ENCODE data around the gene RARB.

Gene RARB

GRCh38 chr3:25489858-25490593 is 62.0 kb downstream of the RARB start:
- no peaks in the 10 kb centered on the region for H3K36me3 ChIP-seq (ENCODE audit: control insufficient read depth, insufficient read depth, low read length)
- TF ChIP-seq, protein P1, sequence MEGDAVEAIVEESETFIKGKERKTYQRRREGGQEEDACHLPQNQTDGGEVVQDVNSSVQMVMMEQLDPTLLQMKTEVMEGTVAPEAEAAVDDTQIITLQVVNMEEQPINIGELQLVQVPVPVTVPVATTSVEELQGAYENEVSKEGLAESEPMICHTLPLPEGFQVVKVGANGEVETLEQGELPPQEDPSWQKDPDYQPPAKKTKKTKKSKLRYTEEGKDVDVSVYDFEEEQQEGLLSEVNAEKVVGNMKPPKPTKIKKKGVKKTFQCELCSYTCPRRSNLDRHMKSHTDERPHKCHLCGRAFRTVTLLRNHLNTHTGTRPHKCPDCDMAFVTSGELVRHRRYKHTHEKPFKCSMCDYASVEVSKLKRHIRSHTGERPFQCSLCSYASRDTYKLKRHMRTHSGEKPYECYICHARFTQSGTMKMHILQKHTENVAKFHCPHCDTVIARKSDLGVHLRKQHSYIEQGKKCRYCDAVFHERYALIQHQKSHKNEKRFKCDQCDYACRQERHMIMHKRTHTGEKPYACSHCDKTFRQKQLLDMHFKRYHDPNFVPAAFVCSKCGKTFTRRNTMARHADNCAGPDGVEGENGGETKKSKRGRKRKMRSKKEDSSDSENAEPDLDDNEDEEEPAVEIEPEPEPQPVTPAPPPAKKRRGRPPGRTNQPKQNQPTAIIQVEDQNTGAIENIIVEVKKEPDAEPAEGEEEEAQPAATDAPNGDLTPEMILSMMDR (IDR thresholded peaks at IDR 0.05; ENCODE audit: insufficient read depth, low read length, poor library complexity, severe bottlenecking): no peak
- H3K27me3 ChIP-seq (replicated peaks; ENCODE audit: control insufficient read depth, insufficient read depth, low read length): no peaks in the 10 kb centered on the region
- no peak for DNase-seq (ENCODE audit: extremely low read depth, insufficient read length)
- no peak overlapping the region for H3K4me3 ChIP-seq (replicated peaks; ENCODE audit: low read depth, low read length)

DNA sequence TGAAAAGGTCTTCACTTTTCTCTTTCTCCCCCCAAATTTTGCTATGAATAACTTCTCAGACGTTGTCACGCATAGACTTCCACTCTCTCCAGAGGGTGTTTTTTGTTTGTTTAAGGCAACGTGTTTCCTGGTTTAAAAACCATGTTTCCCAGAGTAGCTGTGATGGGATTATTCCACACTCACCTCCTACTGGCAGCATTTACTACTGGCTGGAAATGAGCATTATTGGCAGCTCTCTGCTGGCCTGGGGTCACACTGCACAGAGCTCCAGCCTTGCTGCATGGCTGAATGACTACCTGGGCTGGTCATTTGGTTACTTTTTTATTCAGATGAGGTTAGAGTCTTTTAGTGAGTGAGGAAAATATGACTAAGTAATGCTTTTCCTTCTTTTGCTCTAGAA is 65.2 kb downstream of the RARB start:
- Histone ChIP-seq H3K36me3 (ENCODE audit: control insufficient read depth, insufficient read depth, low read length) (no peaks in the 10 kb centered on the region), H3K4me3 (replicated peaks; ENCODE audit: low read depth, low read length) (no peak overlapping the region), H3K27me3 (replicated peaks; ENCODE audit: control insufficient read depth, insufficient read depth, low read length) (no peaks in the 10 kb centered on the region)
- TF ChIP-seq, protein P1 (IDR thresholded peaks at IDR 0.05; ENCODE audit: insufficient read depth, low read length, poor library complexity, severe bottlenecking): no peak
- no peak for DNase-seq (ENCODE audit: extremely low read depth, insufficient read length)

DNA sequence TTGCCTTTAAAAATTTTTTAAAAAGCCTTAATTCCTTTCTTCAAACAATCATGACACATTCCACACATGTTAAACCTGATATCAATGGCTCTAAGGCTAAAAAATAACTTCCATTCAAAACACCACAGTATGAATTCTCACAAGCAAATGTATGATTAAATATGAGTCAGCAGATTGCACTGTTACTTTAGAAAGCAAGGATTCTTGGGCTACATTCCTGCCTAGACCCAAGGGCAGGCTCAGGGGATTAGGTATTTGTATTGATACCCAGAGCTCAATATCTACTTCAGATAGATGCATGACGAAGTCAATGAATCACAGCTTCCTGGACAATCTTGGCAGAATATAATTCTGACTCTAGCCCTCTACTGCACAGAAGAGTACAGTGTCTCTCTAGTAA is 65.7 kb downstream of the RARB start:
- no peaks in the 10 kb centered on the region for H3K36me3 ChIP-seq (ENCODE audit: control insufficient read depth, insufficient read depth, low read length)
- DNase-seq (ENCODE audit: extremely low read depth, insufficient read length): no peak
- TF ChIP-seq, protein P1 (IDR thresholded peaks at IDR 0.05; ENCODE audit: insufficient read depth, low read length, poor library complexity, severe bottlenecking): no peak
- H3K4me3 ChIP-seq (replicated peaks; ENCODE audit: low read depth, low read length): no peak overlapping the region
- H3K27me3 ChIP-seq (replicated peaks; ENCODE audit: control insufficient read depth, insufficient read depth, low read length): no peaks in the 10 kb centered on the region

DNA sequence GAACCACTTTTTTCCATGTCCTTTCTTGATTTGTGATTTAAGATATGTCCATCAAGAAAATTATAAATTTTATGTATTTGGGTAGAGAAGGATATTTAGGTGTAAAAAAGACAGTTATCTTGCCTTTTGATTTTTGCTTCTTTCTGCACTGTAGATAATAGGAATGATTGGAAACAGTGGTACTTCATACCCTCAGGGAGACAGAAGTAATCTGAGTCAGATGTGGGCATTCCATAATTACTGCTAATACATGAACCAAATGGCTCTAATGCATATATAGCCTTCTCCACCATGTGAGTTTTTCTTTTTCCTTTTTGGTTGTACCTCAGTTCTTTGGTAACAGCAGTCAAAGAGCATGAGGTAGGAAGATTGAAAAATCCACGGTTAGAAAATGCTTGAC is 67.2 kb downstream of the RARB start:
- TF ChIP-seq, protein P1 (IDR thresholded peaks at IDR 0.05; ENCODE audit: insufficient read depth, low read length, poor library complexity, severe bottlenecking): no peak
- DNase-seq (ENCODE audit: extremely low read depth, insufficient read length): no peak
- Histone ChIP-seq H3K36me3 (ENCODE audit: control insufficient read depth, insufficient read depth, low read length) (no peaks in the 10 kb centered on the region), H3K27me3 (replicated peaks; ENCODE audit: control insufficient read depth, insufficient read depth, low read length) (no peaks in the 10 kb centered on the region), H3K4me3 (replicated peaks; ENCODE audit: low read depth, low read length) (no peak overlapping the region)

GRCh38 chr3:25495726-25496253 is 67.7 kb downstream of the RARB start:
- TF ChIP-seq, protein P1 (IDR thresholded peaks at IDR 0.05; ENCODE audit: insufficient read depth, low read length, poor library complexity, severe bottlenecking): no peak
- DNase-seq (ENCODE audit: extremely low read depth, insufficient read length): no peak
- no peak overlapping the region for H3K4me3 ChIP-seq (replicated peaks; ENCODE audit: low read depth, low read length)

More at GRCh38 chr3:25495726-25496253, 67.7 kb downstream of the RARB start:
- Histone ChIP-seq H3K36me3 (ENCODE audit: control insufficient read depth, insufficient read depth, low read length) (no peaks in the 10 kb centered on the region), H3K27me3 (replicated peaks; ENCODE audit: control insufficient read depth, insufficient read depth, low read length) (no peaks in the 10 kb centered on the region)

Data from GM06990 (cell line).